HG03342 (cell line): ENCODE data around the gene TCF7L1.
"Not testable (repeated sequence)": the region's sequence is repeated elsewhere in the genome, so short reads cannot be mapped to it uniquely, and the experiment has no call there.

Source experiments
- ATAC-seq: cut with Tn5 transposase; IDR thresholded peaks from one replicate; pipeline ENCODE4 v1.9.1; 2021; ENCODE audit warnings: mild to moderate bottlenecking, moderate library complexity; ENCODE audit not compliant: unreplicated experiment

TCF7L1 gene

GRCh38 chr2:85312404-85312803, 179.2 kb downstream of the TCF7L1 start:
- no peak for ATAC-seq

- no peak for ATAC-seq
Measured at GRCh38 chr2:85314884-85315242, 181.7 kb downstream of the TCF7L1 start.

- not testable (repeated sequence) for ATAC-seq
Measured at GRCh38 chr2:85315921-85316320, 182.7 kb downstream of the TCF7L1 start.

- peak; percentile 44 for ATAC-seq
Measured at GRCh38 chr2:85318222-85319074, 185.3 kb downstream of the TCF7L1 start.

- ATAC-seq = no peak
Measured at GRCh38 chr2:85319796-85320195, 186.6 kb downstream of the TCF7L1 start.

GRCh38 chr2:85323351-85323987, 190.3 kb downstream of the TCF7L1 start:
- ATAC-seq = no peak

- ATAC-seq = not testable (repeated sequence)
Measured at GRCh38 chr2:85323988-85324367, 190.8 kb downstream of the TCF7L1 start.

- no peak for ATAC-seq
Measured at GRCh38 chr2:85324639-85325465, 191.7 kb downstream of the TCF7L1 start.

- ATAC-seq = no peak
Measured at GRCh38 chr2:85325466-85325811, 192.2 kb downstream of the TCF7L1 start.

- peak; percentile 35 for ATAC-seq
Measured at GRCh38 chr2:85326406-85327159, 193.4 kb downstream of the TCF7L1 start.

GRCh38 chr2:85327160-85327821, 194.1 kb downstream of the TCF7L1 start:
- ATAC-seq = no peak

GRCh38 chr2:85327822-85328617, 194.8 kb downstream of the TCF7L1 start, which contains the start of gene TGOLN2:
TGOLN2 (minus strand) TSS chr2:85327989; CDS start chr2:85327962, 27 bp downstream.
- peak; percentile 84 for ATAC-seq

GRCh38 chr2:85329181-85329651, 196.0 kb downstream of the TCF7L1 start:
- no peak for ATAC-seq

GRCh38 chr2:85329701-85330100, 196.5 kb downstream of the TCF7L1 start:
- not testable (repeated sequence) for ATAC-seq

GRCh38 chr2:85330839-85331636, 197.8 kb downstream of the TCF7L1 start:
- ATAC-seq = no peak

GRCh38 chr2:85333877-85334276, 200.7 kb downstream of the TCF7L1 start:
- not testable (repeated sequence) for ATAC-seq

GRCh38 chr2:85334928-85335327, 201.7 kb downstream of the TCF7L1 start:
- ATAC-seq = no peak
